Stimulated activated memory B cell treated with anti-CD40 and anti-IgM and Interleukin-4, amounts not matched to agents 10 μg/mL and 1 μg/mL and 100 μg/mL, for 72 hours (primary cell): Measurements from ENCODE around the gene INAFM2.

Source experiments
- ATAC-seq: fragments of 150-1000 bp; cut with Tn5 transposase; 2 replicates; pipeline ENCODE4 v1.10.0; 2021
- H3K27ac Mint-ChIP-seq: one replicate; pipeline ENCODE4 v1.8.0; 2022; ENCODE audit warnings: mild to moderate bottlenecking, mixed read lengths
- H3K27me3 Mint-ChIP-seq: one replicate; pipeline ENCODE4 v1.8.0; 2022; ENCODE audit warnings: mixed read lengths
- H3K36me3 Mint-ChIP-seq: one replicate; pipeline ENCODE4 v1.8.0; 2022; ENCODE audit warnings: mixed read lengths
- H3K4me1 Mint-ChIP-seq: one replicate; pipeline ENCODE4 v1.8.0; 2022; ENCODE audit warnings: mixed read lengths
- H3K4me3 Mint-ChIP-seq: one replicate; pipeline ENCODE4 v1.8.0; 2022; ENCODE audit warnings: mild to moderate bottlenecking, moderate library complexity, mixed read lengths
- H3K9me3 Mint-ChIP-seq: one replicate; pipeline ENCODE4 v1.8.0; 2022; ENCODE audit warnings: mixed read lengths

Gene INAFM2

GRCh38 chr15:40338041-40338657 is 14.7 kb downstream of the INAFM2 start:
- H3K27ac Mint-ChIP-seq: no peak overlapping the region
- no peaks in the 10 kb centered on the region for H3K36me3 Mint-ChIP-seq
- H3K27me3 Mint-ChIP-seq: no peaks in the 10 kb centered on the region
- H3K4me3 Mint-ChIP-seq: peak overlapping the region; percentile 9
- peaks cover 32% of the 10 kb centered on the region for H3K4me1 Mint-ChIP-seq
- peak; percentile 82 for ATAC-seq
- H3K9me3 Mint-ChIP-seq: no peaks in the 10 kb centered on the region

GRCh38 chr15:40338921-40339620 is 15.6 kb downstream of the INAFM2 start:
- Mint-ChIP-seq H3K36me3 (no peaks in the 10 kb centered on the region), H3K27ac (no peak overlapping the region), H3K9me3 (no peaks in the 10 kb centered on the region), H3K4me3 (no peak overlapping the region), H3K27me3 (no peaks in the 10 kb centered on the region), H3K4me1 (peaks cover 24% of the 10 kb centered on the region)
- no peak for ATAC-seq

- Mint-ChIP-seq H3K27me3 (no peaks in the 10 kb centered on the region), H3K9me3 (no peaks in the 10 kb centered on the region), H3K4me1 (peaks cover 24% of the 10 kb centered on the region), H3K4me3 (no peak overlapping the region), H3K27ac (no peak overlapping the region), H3K36me3 (no peaks in the 10 kb centered on the region)
- no peak for ATAC-seq
Observed at GRCh38 chr15:40339621-40339945, 16.1 kb downstream of the INAFM2 start.

DNA sequence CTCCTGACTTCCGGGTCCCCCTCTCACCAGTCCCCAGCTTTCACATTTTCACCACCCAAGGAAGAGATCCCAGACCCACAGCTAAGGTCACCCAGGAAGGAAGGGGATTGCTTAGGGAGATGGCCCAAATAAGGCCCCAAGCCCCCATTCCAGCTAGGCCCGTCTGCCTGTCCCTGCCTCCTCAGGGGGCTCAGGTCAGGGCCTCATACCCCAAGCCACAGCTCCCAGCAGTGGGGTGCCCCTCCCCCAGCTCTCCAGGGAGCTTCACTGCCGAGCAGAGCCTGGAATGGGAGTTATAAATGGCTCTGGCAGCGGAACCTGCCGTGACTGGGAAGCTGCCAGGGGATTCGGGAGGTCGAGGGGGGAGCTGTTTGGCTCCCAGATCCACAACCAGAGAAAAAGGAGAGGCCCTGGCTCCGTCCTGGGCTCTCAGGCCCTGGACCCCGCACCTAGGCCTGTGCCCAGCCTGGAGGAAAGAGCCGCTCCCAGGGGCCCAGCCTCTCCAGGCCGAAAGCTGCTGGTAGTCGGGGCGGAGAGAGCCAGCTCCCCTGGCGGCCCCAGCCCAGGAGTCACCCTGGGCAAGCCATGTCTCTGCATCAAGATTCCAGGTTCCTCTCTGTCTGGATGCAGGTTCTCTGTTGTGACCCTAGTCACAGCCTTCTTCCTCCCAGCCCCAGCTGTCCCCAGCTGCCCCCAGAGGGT is 16.7 kb downstream of the INAFM2 start:
- Mint-ChIP-seq H3K4me3 (no peak overlapping the region), H3K4me1 (peaks cover 21% of the 10 kb centered on the region)

DNA sequence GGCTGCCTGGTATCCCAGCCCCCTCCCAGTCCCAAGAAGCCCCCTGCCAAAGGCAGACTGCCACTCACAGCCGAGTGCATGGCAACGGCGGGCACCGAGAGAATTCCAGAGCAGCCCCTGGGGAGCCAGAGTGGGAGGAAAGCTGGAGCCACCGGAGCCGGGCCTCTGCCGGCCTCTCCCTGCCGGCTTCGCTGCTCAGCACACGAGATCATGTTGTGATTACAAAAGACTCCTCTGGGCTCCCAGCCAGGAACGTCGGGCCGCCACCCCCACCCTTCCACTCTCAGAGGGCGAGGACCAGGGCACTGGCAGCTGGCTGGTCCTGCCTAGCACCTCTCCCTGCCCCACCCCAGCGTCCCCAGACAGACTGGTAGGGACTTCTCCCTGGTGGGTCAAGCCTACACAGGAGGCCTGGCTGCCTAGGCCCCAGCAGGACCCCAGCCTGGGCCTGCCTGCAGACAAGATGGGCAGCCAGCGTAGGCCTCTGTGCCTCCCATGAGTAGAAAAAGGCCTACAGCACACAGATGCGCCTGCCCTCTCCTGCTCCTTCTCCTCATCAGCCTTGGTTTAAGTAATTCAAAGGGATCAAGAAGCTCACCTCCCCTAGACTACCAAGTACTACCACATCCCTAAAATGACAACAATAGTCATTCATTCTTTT is 17.4 kb downstream of the INAFM2 start, which contains the start of gene CCDC9B:
Gene CCDC9B, minus strand, starts transcription at position 200 of the 661 bp plus-strand sequence. Its CDS starts 120 bp downstream, at position 80.
- Mint-ChIP-seq H3K27ac (no peak within 1 kb of the TSS), H3K27me3 (no peaks in the 10 kb centered on the region), H3K4me3 (no peak within 1 kb of the TSS), H3K9me3 (no peaks in the 10 kb centered on the region), H3K4me1 (peaks cover 18% of the 10 kb centered on the region), H3K36me3 (no peaks in the 10 kb centered on the region)
- ATAC-seq: no peak

More for the DNA sequence above, 16.7 kb downstream of the INAFM2 start:
- Mint-ChIP-seq H3K27me3 (no peaks in the 10 kb centered on the region), H3K27ac (no peak overlapping the region), H3K9me3 (no peaks in the 10 kb centered on the region), H3K36me3 (no peaks in the 10 kb centered on the region)
- ATAC-seq: no peak

GRCh38 chr15:40342416-40343320 is 19.2 kb downstream of the INAFM2 start:
- Mint-ChIP-seq H3K4me3 (no peak overlapping the region), H3K9me3 (no peaks in the 10 kb centered on the region), H3K27me3 (no peaks in the 10 kb centered on the region), H3K36me3 (no peaks in the 10 kb centered on the region), H3K27ac (no peak overlapping the region), H3K4me1 (peaks cover 12% of the 10 kb centered on the region)
- no peak for ATAC-seq

DNA sequence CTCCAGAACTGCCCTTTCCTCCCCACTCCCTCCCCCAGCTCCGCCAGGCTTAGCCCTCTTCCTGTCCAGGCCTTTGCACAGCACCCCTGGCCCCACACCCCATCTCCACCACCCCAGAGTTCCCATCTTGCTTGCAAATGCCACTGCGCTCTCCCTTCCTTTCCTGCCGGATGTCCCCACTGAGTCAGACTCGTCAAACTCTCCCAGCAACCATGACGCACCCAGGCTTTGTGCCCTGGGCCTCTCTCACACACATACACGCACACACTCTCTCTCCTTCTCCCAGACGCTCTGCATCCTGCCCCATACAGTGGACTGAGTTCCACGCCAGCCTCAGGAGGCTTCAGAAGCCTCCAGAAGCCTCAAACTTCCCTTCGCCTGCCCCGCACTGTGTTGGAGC is 20.0 kb downstream of the INAFM2 start:
- Mint-ChIP-seq H3K4me1 (peaks cover 6% of the 10 kb centered on the region), H3K4me3 (no peak overlapping the region), H3K36me3 (no peaks in the 10 kb centered on the region), H3K27me3 (no peaks in the 10 kb centered on the region), H3K9me3 (no peaks in the 10 kb centered on the region), H3K27ac (no peak overlapping the region)
- ATAC-seq: no peak

- ATAC-seq: no peak
Observed at GRCh38 chr15:40344217-40344616, 20.7 kb downstream of the INAFM2 start.

DNA sequence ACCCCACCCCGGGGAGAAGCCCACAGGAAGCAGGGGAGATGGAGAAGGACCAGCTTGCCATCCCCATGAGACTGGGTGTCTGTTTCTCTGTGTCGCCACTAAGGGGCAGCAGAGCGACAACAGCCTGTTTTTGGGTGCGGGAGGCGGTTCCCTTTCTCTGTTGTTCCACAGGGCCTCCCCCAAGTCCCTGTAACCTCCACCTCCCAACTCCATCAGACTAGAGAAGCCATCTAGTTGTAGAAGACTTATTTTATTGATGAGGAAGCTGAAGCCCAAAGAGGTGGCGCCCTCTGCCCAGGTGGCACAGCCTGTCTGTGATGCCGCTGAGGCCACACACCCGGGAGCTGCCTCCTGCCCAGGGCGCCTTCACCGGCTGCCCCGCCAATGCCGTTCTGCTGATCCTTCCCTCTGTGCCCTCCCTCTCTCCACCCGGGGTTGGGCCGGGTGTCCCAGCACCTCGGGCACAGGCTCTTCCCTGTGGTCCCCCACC is 21.2 kb downstream of the INAFM2 start:
- Mint-ChIP-seq H3K9me3 (no peaks in the 10 kb centered on the region), H3K27ac (no peak overlapping the region), H3K4me1 (peaks cover 6% of the 10 kb centered on the region), H3K4me3 (no peak overlapping the region), H3K36me3 (no peaks in the 10 kb centered on the region), H3K27me3 (no peaks in the 10 kb centered on the region)
- ATAC-seq: peak; percentile 63

More at GRCh38 chr15:40344217-40344616, 20.7 kb downstream of the INAFM2 start:
- Mint-ChIP-seq H3K4me1 (peaks cover 6% of the 10 kb centered on the region), H3K4me3 (no peak overlapping the region), H3K27me3 (no peaks in the 10 kb centered on the region), H3K9me3 (no peaks in the 10 kb centered on the region), H3K27ac (no peak overlapping the region), H3K36me3 (no peaks in the 10 kb centered on the region)

DNA sequence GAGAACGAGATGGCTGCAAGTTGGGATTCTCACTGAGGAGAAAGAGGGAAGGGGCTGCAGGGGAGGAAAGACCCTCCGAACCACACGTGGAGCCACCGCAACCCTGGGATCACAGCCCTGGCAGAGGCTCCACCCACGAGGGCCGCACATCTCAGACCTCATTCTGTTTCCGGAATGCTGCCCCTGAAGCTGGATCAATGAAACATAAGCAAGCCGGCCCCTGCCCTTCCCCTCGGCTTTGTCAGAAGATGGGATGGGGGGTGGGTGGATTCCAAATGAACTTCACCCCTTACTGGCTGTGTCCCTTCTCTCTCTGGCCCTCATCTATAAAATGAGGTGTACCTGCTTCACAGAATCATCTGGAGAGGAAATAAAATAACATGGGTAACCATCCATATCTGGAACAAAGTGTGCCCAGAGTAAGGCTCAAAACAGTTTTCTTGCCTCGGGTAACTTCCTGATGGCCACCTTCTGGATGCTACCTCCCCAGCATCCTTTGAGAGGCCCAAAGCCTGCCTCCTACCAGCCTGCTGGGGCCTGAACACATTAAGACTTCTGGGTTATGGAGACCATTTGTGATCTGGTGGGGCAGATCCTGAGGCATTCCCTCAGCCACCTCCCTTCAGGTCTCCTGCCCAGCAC is 21.9 kb downstream of the INAFM2 start:
- no peak overlapping the region for H3K27ac Mint-ChIP-seq
- H3K4me3 Mint-ChIP-seq: no peak overlapping the region

DNA sequence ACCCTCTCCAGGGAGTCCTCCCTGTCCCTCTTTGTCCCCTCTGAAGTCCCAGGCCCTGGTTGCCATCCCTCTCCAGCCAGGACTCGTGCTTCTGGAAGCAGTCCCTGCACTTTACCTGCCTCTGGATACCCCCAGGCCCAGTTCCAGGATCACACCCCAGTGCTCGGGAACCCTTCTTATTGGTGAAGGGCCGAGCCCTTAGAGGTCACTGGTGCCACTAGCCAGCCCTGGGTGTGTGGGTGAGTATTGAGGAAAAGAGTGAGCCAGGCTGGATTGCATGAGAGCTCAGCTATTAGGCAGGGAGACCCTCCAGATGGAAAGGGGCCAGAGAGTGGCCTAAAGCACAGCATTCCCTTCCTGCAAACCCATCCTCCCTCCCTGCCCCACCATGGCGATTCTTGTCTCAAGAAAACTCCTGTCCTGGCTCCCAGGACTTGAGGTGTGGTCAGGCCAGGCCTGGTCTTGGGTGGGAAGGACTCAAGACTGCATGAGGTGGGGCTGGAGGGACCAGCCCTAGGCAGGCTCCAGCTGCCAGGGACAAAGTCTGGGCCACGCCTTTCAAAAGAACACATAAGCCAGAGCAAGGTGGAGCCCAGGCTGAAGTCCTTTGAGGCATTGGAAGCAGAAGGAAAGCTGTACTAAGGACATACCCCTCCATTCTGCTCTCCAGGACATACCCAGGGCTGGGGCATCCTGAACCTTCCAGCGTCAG is 22.5 kb downstream of the INAFM2 start:
- ATAC-seq: no peak
- Mint-ChIP-seq H3K27ac (no peak overlapping the region), H3K9me3 (no peaks in the 10 kb centered on the region), H3K36me3 (no peaks in the 10 kb centered on the region), H3K4me1 (peaks cover 6% of the 10 kb centered on the region), H3K27me3 (no peaks in the 10 kb centered on the region), H3K4me3 (no peak overlapping the region)

More for the DNA sequence above, 21.9 kb downstream of the INAFM2 start:
- Mint-ChIP-seq H3K27me3 (no peaks in the 10 kb centered on the region), H3K9me3 (no peaks in the 10 kb centered on the region), H3K36me3 (no peaks in the 10 kb centered on the region), H3K4me1 (peaks cover 6% of the 10 kb centered on the region)
- ATAC-seq: no peak

DNA sequence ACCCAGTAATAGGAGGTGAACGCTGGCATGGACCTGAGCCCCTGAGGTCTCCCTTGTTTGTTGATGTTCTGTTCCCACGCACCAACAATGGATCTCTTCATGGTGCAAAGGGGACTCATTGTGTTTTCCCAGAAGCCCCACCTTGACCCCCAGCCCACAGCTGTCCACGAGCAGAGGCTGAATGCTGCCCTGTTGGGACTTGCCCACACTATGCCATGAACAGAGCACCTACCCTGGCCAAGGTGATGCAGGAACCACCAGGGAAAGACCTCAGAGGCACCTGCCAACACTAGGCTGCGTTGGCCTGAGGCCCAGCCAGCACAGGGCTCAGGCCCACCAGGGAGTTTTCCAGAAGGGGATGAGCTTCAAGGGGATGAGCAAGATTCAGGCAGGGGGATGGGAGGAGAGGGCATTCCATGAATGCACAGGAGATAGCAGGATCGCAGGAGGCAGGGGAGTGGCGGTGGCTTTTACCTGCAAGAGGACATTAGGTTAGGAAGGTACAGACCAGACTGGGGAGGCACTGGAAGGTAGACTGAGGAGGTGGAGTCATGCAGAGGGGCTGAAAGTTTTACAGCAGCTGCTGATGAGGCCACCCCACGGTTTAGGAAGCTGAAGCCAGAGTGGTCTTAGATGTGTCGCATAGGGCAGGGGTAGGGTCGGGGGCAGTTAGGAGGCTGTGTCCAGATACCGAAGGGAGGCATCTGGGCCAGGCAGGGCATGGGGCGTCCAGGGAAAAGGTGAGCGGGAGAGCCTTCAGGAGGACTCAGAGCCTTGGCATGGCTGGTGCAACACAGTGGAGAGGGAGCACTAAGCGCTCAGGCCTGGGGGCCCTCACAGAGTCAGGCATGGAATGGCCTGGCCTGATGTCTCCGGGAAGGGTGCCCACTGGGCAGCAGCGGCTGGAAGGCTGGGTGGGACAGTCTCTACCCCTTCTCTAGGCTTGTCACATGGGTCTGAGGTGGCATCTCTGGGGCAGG is 23.4 kb downstream of the INAFM2 start:
- no peak overlapping the region for H3K27ac Mint-ChIP-seq
- ATAC-seq: no peak
- H3K27me3 Mint-ChIP-seq: no peaks in the 10 kb centered on the region
- H3K4me3 Mint-ChIP-seq: no peak overlapping the region
- H3K4me1 Mint-ChIP-seq: peaks cover 6% of the 10 kb centered on the region
- H3K9me3 Mint-ChIP-seq: no peaks in the 10 kb centered on the region
- no peaks in the 10 kb centered on the region for H3K36me3 Mint-ChIP-seq
